Middle frontal gyrus (tissue), 1 donor: Measurements from ENCODE around the gene UBC.

Experiments used
- DNase-seq: peaks from one replicate; pipeline ENCODE4 v3.0.0-alpha.2; 2015; ENCODE audit warnings: low spot score; ENCODE audit errors: extremely low spot score

UBC gene

DNA sequence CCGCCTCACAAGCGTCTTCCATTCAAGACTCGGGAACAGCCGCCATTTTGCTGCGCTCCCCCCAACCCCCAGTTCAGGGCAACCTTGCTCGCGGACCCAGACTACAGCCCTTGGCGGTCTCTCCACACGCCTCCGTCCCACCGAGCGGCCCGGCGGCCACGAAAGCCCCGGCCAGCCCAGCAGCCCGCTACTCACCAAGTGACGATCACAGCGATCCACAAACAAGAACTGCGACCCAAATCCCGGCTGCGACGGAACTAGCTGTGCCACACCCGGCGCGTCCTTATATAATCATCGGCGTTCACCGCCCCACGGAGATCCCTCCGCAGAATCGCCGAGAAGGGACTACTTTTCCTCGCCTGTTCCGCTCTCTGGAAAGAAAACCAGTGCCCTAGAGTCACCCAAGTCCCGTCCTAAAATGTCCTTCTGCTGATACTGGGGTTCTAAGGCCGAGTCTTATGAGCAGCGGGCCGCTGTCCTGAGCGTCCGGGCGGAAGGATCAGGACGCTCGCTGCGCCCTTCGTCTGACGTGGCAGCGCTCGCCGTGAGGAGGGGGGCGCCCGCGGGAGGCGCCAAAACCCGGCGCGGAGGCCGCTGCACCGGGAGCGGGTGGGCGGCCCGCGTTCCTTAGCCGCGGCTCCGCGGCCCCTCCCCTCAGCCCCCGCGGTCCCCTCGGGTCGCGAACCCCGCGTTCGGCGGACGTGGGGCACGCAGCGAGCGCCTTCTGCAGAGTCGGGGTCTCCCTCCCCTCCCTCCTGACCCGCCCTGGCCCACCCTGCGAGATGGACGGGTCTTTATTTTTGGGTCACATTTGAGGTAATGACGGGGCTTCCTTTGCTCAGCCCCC, at the start of gene UBC:
TSS of gene UBC (minus strand) at position 259 of the 847 bp plus-strand sequence. CDS start 879 bp downstream, outside the sequence.
- peak; percentile 80 for DNase-seq

DNA sequence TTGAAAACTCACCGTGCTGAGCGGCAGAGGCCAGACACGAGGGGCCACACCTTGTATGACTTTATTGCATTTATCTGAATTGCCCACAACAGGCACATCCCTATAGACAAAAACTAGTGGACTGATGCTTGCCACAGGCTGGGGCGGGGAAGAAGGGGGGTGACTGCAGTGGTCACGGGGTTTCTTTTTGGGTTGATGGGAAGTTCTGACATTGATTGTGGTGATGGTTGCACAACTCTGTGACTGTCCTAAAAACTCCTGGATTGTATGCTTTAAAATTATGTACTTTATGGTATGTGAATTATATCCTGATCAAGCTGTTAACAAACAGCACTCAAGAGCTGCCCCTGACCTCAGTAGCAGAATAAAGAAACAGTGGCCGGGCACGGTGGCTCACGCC, 48.8 kb upstream of the UBC start:
- no peak for DNase-seq

DNA sequence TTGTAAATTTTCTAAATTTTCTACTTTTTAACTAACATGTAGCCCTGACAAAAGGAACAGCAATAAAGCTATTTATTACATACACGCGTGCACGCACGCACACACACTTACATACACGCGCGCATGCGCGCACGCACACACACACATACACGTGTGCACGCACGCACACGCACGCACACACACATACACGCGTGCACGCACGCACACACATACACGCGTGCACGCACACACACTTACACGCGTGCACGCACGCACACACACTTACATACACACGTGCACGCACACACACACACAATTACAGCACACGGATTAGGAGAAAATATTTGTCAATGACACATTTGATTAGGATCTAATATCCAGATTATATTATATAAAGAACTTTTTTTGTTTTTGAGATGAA, 46.6 kb upstream of the UBC start:
- DNase-seq, result no peak

GRCh38 chr12:124956571-124956970, 42.1 kb upstream of the UBC start:
- no peak for DNase-seq

GRCh38 chr12:124954771-124955170, 40.3 kb upstream of the UBC start:
- no peak for DNase-seq

DNA sequence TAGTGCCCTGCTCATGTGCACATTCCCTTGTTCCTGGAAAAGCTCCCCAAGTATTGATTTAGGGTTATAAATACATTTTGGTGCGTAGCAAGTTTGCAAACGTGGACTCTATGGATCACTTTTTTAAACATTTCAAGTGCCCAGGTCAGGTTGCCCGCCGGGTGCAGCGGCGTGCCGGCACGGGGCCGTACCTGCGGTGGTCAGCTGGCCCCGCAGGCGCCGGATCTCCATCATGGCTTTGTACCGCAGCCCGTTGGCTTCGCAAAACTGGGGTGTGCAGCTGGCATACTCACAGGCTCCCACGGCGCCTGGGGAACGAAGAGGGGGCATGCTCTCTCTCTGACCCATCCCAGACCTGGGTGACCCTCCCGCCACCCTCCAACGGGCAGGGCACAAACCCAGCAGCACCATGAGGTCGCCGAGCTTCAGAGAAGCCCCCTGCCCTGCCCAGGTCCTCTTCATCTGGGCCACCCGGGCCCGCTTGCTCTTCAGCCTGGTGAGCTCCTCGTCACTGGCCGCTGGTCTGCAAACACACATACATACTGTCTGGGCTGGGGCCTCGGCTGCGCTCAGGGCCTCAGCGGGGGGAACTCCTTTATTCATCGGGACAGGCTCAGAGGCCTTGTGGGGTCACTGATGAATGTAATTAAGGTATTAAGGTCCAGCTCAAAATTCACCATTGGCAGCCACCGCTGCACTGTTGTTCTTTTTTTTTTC, 39.4 kb upstream of the UBC start:
- DNase-seq, result no peak

DNA sequence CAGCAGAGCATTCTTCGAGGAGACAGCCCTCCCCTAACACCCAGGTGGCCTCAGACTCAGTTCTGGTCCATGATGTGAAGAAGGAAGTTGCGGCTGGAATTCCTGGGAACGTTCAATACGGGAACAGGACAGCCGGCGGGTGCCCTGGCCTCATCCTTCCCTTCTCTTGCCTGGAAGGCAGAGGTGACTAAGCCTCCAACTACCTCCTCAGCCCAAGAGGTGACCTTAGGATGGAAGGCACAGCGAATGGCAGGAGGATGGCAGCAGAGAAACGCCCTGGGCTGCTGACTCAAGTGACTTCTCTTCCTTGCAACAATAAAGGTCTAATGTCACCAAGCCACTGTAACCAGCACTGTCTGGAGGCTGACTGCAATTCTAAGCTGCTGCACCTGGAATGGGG, 38.4 kb upstream of the UBC start:
- DNase-seq, result no peak

GRCh38 chr12:124952295-124952694, 37.8 kb upstream of the UBC start:
- DNase-seq, result no peak

- DNase-seq, result no peak
Observed at GRCh38 chr12:124949779-124950728, 35.6 kb upstream of the UBC start.

- DNase-seq, result no peak
Observed at GRCh38 chr12:124949066-124949465, 34.6 kb upstream of the UBC start.

DNA sequence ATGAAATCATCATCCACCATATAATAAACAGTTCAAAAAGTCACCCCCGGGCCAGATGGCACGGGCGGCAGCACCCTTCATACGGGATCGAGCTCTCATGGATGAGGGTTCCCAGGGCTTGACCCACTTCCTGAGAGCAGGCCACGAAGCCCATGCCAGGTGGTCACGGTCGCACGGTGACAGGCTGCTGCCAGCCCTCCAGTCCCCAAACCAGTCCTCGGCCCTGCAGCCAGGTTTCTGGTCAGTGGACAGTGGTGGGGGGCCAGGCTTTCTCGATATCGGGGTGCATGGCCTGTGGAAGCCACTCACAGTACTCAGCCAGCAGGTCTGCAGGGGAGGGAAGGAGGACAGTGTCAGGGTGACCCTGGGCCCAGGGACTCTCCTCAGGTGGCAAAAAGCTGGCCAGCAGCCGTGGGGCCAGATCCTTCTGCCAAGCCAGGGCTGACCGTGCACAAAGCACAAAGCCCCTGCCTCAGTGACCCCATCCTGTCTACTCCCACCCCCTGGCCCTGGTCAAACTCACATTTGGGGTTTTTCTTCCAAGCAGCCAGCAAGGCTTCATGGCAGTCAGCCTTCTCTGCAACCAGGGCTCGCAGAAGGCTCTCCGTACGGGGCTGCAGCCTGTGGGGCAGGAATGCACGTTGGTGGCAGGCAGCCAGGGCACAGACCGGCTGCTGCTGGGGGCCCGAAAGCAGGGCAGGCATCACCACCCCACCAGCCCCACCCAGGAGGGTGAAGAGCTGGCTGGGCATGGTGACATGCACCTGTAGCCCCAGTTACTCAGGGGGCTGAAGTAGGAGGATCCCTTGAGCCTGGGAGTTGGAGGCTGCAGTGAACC, 33.3 kb upstream of the UBC start:
- no peak for DNase-seq

GRCh38 chr12:124947013-124947412, 32.6 kb upstream of the UBC start:
- DNase-seq, result no peak

GRCh38 chr12:124946447-124946793, 32.0 kb upstream of the UBC start:
- DNase-seq, result no peak

GRCh38 chr12:124941170-124941527, 26.7 kb upstream of the UBC start:
- DNase-seq, result no peak

GRCh38 chr12:124940393-124941169, 26.1 kb upstream of the UBC start:
- peak; percentile 65 for DNase-seq

DNA sequence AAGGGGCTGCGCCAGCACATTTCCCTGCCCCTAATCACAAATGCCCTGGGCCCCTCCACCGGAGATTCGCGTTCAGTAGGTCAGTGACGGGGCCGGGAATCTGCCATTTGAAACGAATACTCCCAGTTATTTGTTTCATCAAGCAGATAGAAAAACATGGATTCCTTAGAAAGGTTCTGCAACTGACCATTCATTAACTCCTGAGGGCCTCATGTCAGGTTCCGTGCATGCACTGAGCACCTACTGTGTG, 25.6 kb upstream of the UBC start:
- DNase-seq, result no peak

DNA sequence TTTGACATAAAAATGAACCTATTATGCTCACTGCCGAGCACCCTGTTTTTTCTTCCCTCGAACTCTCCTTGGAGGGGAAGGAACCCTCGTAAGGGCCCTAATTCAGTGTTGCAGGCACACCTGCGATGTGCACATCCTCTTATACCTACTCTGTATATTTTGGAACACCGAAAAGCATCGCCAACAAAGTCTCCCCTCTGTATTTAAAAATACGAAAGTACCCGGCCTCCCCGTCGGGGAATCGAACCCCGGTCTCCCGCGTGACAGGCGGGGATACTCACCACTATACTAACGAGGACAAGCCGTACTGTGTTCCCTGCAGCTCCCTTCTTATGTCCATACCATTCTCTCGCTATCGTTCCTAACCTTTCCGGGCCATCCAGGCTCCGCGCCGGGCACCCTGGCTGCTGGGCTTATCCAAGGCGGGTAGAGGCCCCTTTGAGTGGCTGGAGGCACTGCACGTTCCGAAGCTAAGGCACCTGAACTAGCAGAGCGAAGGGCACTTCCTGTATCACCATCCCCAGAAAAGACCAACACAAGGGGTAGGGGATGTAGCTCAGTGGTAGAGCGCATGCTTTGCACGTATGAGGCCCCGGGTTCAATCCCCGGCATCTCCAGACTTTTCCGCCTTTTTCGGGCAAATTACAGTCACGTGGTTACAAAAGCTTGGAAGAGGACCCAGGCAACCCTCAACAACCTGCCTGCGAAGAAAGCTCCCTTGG, 25.1 kb upstream of the UBC start:
- peak; percentile 88 for DNase-seq

DNA sequence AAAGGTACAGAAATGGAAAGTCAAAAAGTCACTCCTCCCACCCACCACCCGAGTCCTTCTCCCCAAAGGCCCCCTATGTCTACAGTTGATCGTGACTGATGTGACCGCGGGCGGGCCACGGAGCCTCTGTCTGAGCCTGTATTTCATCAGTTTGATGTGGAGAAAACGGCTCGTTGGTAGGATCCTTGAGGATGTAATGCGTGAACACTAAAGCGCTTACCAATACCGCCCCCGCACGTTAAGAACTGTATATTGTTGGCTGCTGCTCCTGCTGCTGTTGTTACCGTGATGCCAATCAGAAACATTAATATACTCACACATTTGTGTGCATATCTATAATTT, 24.6 kb upstream of the UBC start:
- DNase-seq, result peak; percentile 59

DNA sequence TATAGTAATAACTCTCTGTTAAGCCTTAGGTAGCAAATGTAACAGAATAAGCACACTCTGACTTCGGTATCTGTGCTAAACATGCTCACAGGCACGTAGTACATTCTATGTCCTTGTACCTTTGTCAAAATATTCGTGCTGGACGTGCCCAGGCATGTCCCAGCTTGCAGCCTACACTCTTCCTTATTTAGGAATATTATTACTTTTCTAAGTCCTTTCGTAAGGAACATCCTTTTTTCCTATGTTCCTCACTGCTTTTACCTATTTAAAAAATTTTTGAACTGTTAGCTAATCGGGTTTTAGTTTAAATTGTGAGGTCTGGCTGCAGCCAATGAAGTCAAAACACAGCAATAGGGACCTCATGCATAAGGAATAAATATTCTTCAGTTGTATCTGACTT, 24.1 kb upstream of the UBC start:
- DNase-seq, result no peak

DNA sequence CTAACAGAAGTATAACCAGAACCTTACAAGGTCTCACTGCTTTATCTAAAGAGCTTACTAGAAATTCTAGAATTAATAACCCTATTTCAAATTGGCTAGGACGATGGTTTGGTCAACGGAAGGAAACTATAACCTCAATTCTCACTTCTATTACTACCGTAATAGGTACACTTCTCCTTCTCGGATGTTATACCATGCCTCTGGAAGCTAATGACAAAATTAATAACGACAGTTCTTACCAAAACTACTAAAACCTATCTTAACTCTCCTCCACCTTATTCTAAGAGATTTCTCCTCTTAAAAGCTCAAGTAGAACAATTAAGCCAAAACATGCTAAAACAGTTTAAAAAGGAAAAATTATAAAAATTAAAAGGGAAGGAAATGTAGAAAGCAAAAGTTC, 23.7 kb upstream of the UBC start:
- no peak for DNase-seq
